H1 (cell line): Measurements from ENCODE around the gene BTNL3.

Experiments
- EZH2 ChIP-seq: fragments of 200-600 bp; sonication (generic); IDR thresholded peaks from 2 replicates; pipeline ENCODE4 v1.7.1; 2012; ENCODE audit warnings: low read depth, mild to moderate bottlenecking, moderate library complexity, low read length, inconsistent platforms; ENCODE audit not compliant: severe bottlenecking
- MAFK ChIP-seq: IDR thresholded peaks from 2 replicates; pipeline ENCODE4 v1.6.1; 2012; ENCODE audit warnings: low read depth, mild to moderate bottlenecking, improper control_type of control experiment, low read length
- POLR2A ChIP-seq, 2 experiments: IDR thresholded peaks; 1 replicate in 1 of 2; 2 replicates in 1 of 2; pipeline ENCODE4 v1.6.1; 2011; ENCODE audit warnings: low read depth in 2 of 2, low read length in 2 of 2, mild to moderate bottlenecking in 2 of 2; ENCODE audit errors: control extremely low read depth in 1 of 2

GRCh38 chr5:181051841-181052671 lies 63.4 kb downstream of the BTNL3 start:
- TF ChIP-seq POLR2A (IDR thresholded peaks at IDR 0.05; ENCODE audit: control extremely low read depth in 1 of 2, low read depth in 2 of 2, low read length in 2 of 2), result no peak
- no peak for TF ChIP-seq MAFK
- TF ChIP-seq EZH2, result no peak
